GM18858 (cell line): ENCODE results near the gene SYNE1.
"Not testable (repeated sequence)": the region's sequence is repeated elsewhere in the genome, so short reads cannot be mapped to it uniquely, and the experiment has no call there.

Experiments used
- ATAC-seq: cut with Tn5 transposase; IDR thresholded peaks from one replicate; pipeline ENCODE4 v1.9.1; 2021; ENCODE audit not compliant: unreplicated experiment

SYNE1 gene

DNA sequence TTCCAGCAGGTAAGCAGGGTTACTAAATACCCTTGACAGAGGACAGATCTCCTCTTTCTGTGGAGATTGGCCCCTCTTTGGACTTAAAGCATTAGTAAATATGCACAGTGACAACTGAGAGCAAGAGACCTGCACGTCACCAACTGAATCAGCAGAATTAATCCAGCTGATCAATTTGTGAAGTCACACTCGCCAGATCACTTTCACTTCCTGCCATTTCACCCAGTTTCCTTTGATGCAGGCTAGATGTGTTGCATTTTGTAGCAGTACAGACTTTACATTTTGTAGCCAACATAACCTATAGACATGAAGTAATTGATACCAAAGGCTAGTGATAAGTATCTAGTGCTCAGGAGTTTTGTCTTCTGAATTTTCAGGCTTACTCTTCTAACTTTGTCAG is 11.9 kb downstream of the SYNE1 start:
- no peak for ATAC-seq

DNA sequence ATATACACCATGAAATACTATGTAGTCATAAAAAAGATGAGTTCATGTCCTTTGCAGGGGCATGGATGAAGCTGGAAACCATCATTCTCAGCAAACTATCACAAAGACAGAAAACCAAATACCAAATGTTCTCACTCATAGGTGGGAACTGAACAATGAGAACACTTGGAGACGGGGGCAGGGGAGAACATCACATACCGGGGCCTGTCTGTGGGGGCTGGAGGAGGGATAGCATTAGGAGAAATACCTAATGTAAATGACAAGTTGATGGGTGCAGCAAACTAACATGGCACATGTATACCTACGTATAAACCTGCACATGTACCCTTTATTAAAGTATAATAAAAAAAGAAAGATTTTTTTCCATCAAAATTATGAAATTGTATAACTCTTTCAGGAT is 22.4 kb downstream of the SYNE1 start:
- ATAC-seq, result not testable (repeated sequence)

DNA sequence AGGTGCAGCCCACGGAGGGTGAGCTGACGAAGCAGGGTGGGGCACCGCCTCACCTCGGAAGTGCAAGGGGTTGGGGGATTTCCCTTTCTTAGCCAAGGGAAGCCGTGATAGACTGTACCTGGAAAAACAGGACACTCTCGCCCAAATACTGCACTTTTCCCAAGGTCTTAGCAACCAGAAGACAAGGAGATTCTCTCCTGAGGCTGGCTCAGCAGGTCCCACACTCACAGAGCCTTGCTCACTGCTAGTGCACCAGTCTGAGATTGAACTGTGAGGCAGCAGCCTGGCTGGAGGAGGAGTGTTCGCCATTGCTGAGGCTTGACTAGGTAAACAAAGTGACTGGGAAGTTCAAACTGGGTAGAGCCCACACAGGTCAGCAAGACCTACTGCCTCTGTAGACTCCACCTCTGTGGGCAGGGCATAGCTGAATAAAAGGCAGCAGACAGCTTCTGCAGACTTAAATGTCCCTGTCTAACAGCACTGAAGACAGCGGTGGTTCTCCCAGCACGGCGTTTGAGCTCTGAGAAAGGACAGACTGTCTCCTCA is 28.0 kb downstream of the SYNE1 start:
- no peak for ATAC-seq

DNA sequence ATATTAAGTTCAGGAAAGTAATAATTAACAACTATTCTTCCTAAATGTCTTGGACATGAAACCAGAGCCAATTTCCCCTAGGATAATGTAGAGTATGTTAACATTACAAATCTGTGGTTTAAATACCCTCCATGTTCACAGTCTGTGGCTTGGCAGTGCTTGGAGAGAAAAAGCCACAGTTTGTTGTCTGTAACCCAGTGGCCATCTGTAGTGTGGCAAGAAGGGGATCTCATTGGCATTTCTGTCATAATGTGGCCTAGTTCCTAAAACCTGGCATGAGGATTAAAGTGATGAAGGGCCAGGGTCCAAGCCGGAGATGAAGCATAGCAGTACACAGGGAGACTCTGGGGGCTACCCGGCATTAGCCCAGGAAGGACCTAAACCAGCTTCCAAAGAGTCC is 31.2 kb downstream of the SYNE1 start:
- no peak for ATAC-seq

DNA sequence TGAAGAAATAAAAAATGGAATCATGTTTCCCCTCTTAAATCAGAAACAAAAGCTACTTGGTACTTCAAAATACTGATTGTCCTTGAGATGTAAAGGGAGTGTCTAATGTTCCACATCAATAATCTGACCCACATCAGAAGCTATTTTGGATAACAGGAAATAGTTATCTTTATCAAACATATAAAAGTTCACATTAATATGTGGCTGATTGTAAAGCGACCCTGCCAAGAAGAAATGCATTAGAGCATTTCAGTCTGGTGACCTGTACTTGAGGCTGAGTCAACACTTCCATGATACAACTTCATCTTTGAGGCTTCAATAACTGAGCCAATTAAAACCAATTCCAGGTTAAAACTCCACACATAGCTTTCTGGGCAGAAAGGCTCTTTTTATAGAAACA is 31.8 kb downstream of the SYNE1 start:
- ATAC-seq, result no peak

DNA sequence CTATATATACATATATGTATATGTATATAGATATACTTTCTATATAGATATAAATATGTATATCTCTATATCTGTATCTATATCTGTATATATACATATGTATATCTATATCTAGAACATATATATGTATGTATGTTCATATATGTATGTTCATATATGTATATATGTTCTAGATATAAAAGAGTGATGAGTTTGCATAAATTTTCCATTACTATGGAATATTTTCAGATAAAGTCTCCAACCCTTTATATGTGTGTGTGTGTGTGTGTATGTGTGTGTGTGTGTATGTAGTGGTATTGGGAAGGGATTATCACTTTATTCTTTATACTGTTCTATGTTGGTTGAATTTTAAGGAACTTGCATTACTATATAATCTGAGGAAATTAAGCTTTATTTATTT is 33.3 kb downstream of the SYNE1 start:
- ATAC-seq, result no peak

DNA sequence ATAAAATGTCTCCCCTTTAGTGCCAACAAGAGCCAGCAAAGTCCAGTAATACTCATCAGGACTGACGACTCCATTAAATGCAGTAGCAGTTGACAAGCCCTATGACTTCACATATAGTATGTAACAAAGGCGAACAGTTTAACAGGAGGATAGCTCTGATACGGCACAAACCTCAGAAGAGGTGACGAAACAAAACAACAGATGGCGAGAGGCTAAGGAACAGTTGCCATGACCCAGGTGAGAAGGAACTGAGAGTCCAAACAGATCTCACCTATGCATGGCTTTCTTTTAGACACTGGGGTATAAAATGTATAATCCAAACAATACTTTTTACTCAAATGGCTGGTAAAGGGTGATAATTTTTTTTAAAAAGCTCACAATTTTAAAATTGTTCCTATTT is 37.1 kb downstream of the SYNE1 start:
- no peak for ATAC-seq

DNA sequence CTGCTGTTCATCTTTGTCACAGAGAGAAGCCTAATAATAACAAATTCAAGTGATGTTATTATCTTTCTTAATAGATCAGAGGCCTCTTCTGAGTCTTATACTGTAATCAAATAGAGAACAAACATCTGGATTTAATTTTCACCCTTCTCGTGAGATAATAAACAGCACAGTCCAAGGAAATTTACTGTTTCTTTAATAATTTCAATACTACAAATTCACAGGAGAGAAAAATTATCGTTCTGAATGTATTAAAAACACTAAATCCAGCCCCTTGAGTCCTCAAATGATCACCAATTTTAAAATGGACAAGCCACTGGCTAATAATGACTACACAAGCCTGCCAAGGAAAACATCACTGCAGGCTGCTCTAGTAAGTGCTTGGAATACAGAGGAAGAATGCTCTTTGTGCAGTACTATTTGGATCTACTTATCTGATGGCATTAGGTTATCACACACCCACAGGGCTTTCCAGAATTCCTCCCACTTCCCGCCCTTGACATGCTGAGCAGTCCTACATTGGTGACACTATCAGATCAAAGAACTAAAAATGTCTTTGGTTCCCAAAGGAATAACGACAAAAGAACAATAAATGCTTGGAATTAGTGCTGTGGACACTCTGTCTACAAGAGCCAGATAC is 38.1 kb downstream of the SYNE1 start:
- no peak for ATAC-seq

DNA sequence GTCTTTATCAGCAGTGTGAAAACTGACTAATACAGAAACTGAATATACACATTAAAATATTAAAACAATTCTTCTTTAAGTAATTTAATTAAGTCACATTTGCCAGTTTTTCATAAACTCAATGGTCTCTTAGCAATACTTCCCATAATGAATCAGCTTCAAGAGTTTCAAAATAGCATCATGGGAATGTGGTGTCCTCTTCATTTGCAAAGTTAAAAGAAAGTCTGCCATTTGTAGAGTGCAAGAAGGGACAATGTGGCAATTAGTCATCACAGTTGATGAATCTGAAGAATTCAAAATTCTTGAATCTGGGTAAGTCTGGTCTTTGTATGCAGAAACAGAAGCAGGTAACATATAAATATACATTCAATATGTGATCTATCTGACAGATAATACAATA is 38.7 kb downstream of the SYNE1 start:
- ATAC-seq, result no peak

DNA sequence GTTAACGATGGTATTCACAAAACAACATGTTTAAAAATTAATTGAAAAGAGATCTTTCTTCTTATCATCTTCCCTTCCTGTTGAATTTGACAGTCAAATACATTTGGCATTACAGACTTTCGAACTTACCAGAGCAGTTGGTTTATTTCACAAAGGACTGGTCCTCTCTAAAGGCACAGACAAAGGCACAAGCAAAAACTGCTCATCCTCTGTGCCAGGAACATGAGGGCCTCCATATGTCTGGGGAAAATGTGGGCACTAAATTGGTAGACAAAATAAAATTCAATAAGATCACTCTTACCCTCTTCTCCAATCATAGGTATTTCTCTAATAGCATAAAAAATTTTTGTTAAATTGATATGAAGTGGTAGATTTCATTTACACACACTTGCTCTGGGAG is 40.4 kb downstream of the SYNE1 start:
- ATAC-seq, result no peak

DNA sequence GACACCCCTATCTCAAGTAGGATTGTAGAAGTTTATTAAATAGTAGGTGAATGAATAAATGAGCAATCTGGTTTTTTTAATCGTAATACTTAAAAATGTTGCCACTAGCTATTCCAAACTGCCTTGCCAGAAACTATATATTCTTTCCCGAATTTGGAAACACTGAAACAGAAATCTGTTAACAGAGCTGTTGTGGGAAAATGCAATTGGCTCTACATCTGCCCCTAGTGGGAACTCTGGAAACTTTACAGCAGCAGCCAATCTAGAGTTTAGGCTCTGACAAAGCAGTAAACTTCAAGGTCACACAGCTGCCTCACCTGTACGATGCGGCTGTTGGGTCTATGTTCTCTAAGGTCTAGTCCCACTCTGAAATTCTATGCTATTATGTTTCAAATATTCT is 41.7 kb downstream of the SYNE1 start:
- no peak for ATAC-seq

DNA sequence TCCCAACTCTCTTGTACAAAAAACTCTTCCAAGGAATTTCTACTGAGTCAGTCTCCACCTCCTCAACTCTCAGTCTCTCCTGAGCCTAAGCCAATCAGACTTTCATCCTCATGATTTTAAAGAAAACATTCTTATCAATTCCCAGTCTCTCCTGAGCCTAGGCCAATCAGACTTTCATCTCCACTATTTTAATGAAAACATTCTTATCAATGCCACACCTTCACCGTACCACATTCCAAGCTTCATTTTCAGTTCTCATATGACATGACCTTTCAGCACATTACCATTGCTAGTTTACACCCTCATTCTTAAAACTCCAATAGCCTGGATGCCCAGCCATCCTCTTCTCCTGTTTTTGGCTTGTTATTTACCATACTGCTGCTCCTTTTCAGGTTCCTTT is 42.5 kb downstream of the SYNE1 start:
- ATAC-seq, result no peak

DNA sequence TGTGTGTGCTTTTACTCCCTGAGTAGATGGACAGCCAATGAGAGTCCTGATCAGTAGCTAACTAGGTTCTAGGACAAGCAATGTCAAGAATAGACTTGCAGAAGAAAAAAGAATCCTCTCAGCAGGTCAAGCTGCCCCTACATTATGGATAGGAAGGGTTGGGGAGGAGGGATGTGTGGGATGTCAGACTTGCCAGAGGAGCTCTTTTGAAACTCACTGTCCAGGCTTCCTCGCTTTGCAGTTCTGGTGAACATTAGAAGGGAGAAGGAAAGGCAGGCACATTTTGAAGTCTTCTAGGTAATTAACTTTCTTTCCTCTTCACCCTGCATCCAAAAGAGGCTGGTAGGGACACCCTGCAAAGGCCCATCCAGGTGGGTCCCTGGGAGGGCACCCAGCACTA is 48.7 kb downstream of the SYNE1 start:
- no peak for ATAC-seq

DNA sequence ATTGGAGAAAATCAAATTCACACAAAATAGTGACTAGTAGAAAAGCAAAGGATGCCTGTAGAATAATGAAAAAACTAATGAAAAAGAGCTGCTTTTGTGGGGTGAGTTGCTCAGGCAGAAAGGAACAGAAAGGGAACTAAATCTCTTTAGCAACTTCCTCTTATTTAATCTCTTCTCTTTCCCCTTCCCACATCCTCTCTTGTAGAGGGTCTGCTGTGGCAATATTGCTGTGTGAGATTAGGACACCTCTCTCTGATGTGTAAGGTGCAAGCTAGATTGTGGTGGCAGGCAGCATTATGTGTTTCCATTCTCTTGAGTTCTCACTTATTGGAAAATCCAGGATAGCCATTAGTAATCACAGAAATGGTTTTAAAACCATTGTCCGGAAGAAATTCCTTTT is 49.7 kb downstream of the SYNE1 start:
- ATAC-seq, result no peak

DNA sequence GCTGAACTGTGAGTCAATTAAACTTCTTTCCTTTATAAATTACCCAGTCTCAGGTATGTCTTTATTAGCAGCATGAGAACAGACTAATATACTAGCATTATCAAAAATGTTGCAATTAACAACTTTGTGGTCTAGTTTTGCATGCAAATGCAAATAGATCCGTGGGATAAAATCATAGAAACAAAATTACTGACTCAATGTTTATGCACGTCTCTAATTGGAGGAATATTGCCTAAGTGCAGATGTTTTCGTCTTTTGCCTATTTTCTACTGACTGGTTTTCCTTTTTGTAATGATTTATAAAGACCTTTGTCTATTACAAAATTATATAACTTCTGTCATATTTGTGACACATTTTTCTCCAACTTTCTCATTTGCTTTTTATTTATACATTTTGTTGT is 51.9 kb downstream of the SYNE1 start:
- ATAC-seq, result no peak

DNA sequence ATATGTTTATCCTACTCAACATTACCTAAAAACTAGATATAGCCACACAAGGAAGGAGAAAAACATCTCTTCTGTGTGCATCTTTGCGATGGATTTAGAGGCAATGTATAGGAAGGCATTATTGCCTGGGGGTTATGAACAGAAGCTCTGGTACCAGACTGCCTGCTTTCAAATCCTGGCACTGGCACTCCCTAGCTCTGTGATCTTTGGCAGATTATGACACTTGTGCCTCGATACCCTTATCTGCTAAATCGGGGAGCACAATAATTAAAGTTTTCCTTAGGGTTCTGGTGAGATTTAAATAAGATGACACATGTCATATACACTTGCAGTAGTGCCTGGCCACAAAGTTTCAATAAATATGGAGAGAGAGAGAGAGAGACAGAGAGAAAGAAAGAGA is 53.3 kb downstream of the SYNE1 start:
- no peak for ATAC-seq

DNA sequence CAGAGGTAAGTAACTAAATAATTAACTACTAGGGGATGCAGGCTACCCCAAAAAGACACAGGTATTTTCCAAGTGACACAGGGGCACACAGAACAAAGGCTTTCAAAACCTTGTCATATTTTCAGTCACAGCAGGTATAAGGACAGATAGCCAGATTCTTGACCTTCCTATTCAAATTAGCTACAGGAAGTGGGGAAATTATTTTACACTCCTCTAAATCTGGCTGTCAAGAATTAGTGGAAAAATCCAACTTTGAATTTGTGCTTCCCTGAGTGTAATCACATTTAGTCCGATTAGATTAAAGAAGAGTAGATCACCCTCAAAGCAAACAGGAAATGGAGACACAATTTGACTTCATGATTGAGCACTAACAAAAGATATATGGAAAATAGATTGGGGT is 60.6 kb downstream of the SYNE1 start:
- ATAC-seq, result no peak

DNA sequence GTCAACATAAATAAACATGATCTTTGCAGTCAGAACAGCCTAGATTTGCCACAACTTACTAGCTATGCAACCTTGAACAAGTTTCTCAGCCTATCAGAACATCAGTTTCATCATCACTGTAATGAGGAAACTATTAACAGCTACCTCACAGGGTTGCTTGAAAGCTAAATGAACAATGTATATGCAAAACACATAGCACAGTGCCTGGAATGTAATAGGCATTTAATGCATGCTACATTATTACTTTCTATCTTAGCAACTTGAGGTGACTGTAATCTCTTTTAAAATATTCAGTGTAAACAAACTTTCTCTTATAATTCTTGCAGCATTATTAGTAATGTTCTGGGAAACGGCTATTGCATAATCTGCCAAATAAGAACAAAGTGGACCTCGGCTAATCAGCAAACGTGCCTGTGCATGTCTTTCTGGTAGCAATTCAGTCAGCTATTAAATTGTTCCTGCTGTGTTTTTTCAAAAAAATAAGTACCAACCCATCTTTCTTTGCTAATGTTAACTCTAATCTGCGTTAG is 61.5 kb downstream of the SYNE1 start:
- ATAC-seq, result no peak

DNA sequence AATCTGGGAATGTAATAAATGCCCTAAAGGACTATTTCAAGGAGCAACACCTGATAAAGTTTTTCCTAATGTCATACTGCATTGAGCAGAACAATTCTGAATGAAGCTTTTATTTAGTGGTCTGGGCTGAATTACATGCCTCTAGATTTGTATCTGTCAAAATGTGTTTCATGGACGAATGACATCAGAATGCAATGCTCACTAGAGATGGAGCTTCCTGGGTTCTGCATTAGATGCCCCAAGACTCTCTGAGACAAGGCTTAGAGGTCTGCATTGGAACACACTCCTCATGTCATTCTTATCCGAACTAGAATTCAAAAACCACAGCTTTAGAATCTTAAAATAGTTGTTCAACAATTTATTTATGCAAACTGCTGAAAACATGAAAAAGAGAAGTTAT is 62.0 kb downstream of the SYNE1 start:
- no peak for ATAC-seq

DNA sequence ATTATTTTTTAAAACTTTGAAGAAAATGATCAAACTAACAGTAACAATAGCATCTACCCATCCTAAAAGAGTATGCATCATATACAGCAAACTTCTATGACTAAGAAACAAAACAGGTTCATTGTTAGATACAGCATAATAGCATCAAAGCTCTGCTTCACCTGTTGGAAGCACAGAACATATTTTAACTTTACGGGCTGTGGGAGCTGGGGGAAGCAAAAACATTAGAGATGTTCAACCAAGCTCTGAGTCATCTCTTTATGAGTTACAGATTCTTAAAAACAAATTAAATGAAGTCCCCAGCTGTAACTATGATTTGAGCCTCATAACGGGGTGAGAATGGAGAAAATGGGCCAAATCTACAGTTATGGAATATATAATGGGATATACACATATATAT is 63.4 kb downstream of the SYNE1 start:
- no peak for ATAC-seq

DNA sequence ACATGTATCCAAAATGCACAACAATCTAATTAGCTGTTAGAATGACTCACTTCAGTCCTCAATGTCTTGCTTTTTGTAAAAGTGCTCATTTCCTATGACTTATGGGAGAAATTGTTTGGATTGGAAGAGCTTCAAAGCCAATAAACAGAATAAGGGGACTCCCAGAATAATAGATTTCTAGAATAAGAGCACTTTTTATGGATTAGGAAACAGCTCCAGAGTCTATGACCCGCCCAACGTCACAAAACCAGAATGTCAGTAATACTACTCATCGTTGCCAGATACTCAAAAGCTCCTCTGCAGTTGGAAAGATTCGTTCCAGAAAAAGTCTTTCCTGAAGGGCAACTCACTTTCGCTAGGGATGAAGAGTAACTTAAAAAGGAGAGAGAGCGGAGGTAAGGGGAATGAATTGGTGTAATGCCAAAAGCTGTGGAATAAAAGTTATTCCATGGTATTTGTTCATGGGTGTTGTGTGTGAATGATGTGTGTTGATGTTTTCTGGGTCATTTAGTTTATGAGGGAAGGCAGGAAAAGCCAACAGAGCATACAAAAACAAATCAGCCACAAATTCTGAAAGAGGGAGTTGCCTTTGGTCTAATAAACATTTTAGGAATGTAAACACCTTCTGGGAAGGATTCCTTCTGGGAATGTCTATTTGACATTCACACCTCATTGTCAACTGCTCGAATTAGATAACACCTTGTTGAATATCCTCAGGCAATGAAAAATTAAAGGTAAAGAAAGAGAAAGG is 64.6 kb downstream of the SYNE1 start:
- ATAC-seq, result no peak

DNA sequence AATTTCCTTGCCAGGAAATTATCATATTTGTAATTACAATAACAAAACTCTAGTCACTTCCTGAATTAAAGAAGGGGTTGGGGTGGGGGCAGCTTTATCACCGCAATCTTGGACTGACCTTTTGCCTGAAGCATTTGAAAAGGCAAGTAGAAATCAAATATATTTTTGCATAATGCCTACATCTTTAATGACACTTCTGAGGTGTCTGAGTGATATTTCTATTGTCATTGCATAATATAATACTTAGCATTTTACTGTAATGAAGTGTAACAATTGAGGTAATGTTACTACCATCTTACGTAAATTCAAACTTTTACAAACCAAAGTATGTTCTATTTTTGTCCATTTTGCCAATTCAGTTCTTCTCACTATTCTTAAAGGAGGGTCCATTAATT is 65.2 kb downstream of the SYNE1 start:
- ATAC-seq, result no peak

DNA sequence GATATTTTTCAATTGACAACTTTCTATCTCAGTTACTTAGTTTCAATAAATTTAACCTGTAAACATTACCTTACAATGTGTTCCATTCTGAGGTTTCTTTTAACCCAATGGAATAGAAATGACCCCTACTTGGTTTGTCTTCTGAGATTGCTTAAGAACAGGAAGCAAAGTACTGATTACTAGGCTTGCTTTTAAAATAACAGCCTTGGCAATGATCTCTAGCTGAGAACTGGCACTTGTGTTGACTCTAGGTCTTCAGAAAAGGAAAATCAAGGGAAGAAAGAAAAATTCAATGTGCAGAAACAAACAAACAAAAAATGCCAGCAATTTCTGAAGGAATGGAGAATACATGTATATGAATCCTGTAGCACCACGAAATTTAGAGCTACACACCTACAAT is 66.1 kb downstream of the SYNE1 start:
- no peak for ATAC-seq
